ENCODE measurements around the gene ERP44. TPM values are rescaled to one million over a fixed set of nuclear protein-coding genes. Genes with fewer than 3 reads are reported as not detected.

ERP44 gene
- total RNA-seq, 1 donor from 2014 or later, result 15.6 TPM

GRCh38 chr9:99962680-99963261 lies 136.0 kb downstream of the ERP44 start:
- H3K4me1 ChIP-seq, result no peaks in the 10 kb centered on the region
- DNase-seq, result no peak
- no peaks in the 10 kb centered on the region for H3K9me3 ChIP-seq (replicated peaks)
- intact Hi-C loops (cut with micrococcal nuclease), result no loop called here
- no peaks in the 10 kb centered on the region for H3K27me3 ChIP-seq (ENCODE audit: low read depth)
- H3K36me3 ChIP-seq, result peaks cover 26% of the 10 kb centered on the region
- no peak overlapping the region for H3K27ac ChIP-seq (replicated peaks)
- H3K4me3 ChIP-seq, result no peak overlapping the region
- no peak for TF ChIP-seq CTCF (IDR thresholded peaks at IDR 0.05; ENCODE audit: borderline replicate concordance)

GRCh38 chr9:99955606-99956005 lies 143.2 kb downstream of the ERP44 start:
- Histone ChIP-seq H3K36me3 (peaks cover 21% of the 10 kb centered on the region), H3K4me1 (peaks cover 11% of the 10 kb centered on the region), H3K9me3 (replicated peaks) (no peaks in the 10 kb centered on the region), H3K27me3 (ENCODE audit: low read depth) (no peaks in the 10 kb centered on the region), H3K4me3 (no peak overlapping the region), H3K27ac (replicated peaks) (no peak overlapping the region)
- no peak for DNase-seq
- TF ChIP-seq CTCF (IDR thresholded peaks at IDR 0.05; ENCODE audit: borderline replicate concordance), result no peak
- intact Hi-C loops (cut with micrococcal nuclease), result no loop called here

GRCh38 chr9:99954819-99955218 lies 144.0 kb downstream of the ERP44 start:
- Histone ChIP-seq H3K9me3 (replicated peaks) (no peaks in the 10 kb centered on the region), H3K27ac (replicated peaks) (no peak overlapping the region), H3K4me3 (no peak overlapping the region), H3K27me3 (ENCODE audit: low read depth) (no peaks in the 10 kb centered on the region), H3K4me1 (peaks cover 11% of the 10 kb centered on the region), H3K36me3 (peaks cover 15% of the 10 kb centered on the region)
- TF ChIP-seq CTCF (IDR thresholded peaks at IDR 0.05; ENCODE audit: borderline replicate concordance), result no peak
- no peak for DNase-seq
- intact Hi-C loops (cut with micrococcal nuclease), result no loop called here

GRCh38 chr9:99953861-99954507 lies 144.8 kb downstream of the ERP44 start:
- no peak overlapping the region for H3K4me3 ChIP-seq
- H3K36me3 ChIP-seq, result peaks cover 11% of the 10 kb centered on the region
- peaks cover 11% of the 10 kb centered on the region for H3K4me1 ChIP-seq
- no peak overlapping the region for H3K27ac ChIP-seq (replicated peaks)
- DNase-seq, result no peak
- intact Hi-C loops (cut with micrococcal nuclease), result no loop called here
- no peaks in the 10 kb centered on the region for H3K27me3 ChIP-seq (ENCODE audit: low read depth)
- no peaks in the 10 kb centered on the region for H3K9me3 ChIP-seq (replicated peaks)
- TF ChIP-seq CTCF (IDR thresholded peaks at IDR 0.05; ENCODE audit: borderline replicate concordance), result no peak

GRCh38 chr9:99948896-99949295 lies 149.9 kb downstream of the ERP44 start:
- H3K27ac ChIP-seq (replicated peaks), result no peak overlapping the region
- DNase-seq, result no peak
- H3K4me1 ChIP-seq, result peaks cover 2% of the 10 kb centered on the region
- H3K27me3 ChIP-seq (ENCODE audit: low read depth), result no peaks in the 10 kb centered on the region
- H3K9me3 ChIP-seq (replicated peaks), result no peaks in the 10 kb centered on the region
- intact Hi-C loops (cut with micrococcal nuclease), result no loop called here
- H3K4me3 ChIP-seq, result no peak overlapping the region
- peaks cover 14% of the 10 kb centered on the region for H3K36me3 ChIP-seq
- TF ChIP-seq CTCF (IDR thresholded peaks at IDR 0.05; ENCODE audit: borderline replicate concordance), result no peak

Data from left ventricle myocardium inferior (tissue), 1 donor.